Prostate gland (tissue), 2 donors: ENCODE results near the gene SETBP1. TPM values are rescaled to one million over a fixed set of nuclear protein-coding genes. Genes with fewer than 3 reads are reported as not detected.

Experiments used
- DNase-seq: peaks from one replicate; pipeline ENCODE4 v3.0.0-alpha.2; 2019; ENCODE audit warnings: low spot score
- H3K27ac ChIP-seq, 2 donors: fragments of 200-600 bp; sonication (generic); 2 replicates each; pipeline ENCODE4 v1.5.1; 2017 to 2019
- H3K27me3 ChIP-seq: fragments of 200-600 bp; sonication (generic); replicated peaks from 2 replicates; pipeline ENCODE4 v1.5.1; 2019; ENCODE audit not compliant: insufficient read depth
- H3K36me3 ChIP-seq, 2 donors: fragments of 200-600 bp; sonication (generic); 1 replicate in 1 of 2; 2 replicates in 1 of 2; pipeline versions ENCODE4 v1.5.1 to v1.8.1; 2017 to 2019
- H3K4me1 ChIP-seq: fragments of 200-600 bp; sonication (generic); replicated peaks from 2 replicates; pipeline ENCODE4 v1.5.1; 2019
- H3K4me3 ChIP-seq, 2 donors: fragments of 200-600 bp; sonication (generic); 2 replicates each; pipeline ENCODE4 v1.5.1; 2017 to 2019
- H3K9me3 ChIP-seq: fragments of 200-600 bp; sonication (generic); 2 replicates; pipeline ENCODE4 v1.5.1; 2017
- POLR2A ChIP-seq: fragments of 450-650 bp; IDR thresholded peaks from one replicate; pipeline ENCODE4 v1.6.1; 2016; ENCODE audit warnings: antibody characterized with exemption, mild to moderate bottlenecking
- POLR2AphosphoS5 ChIP-seq: sonication (generic); formaldehyde crosslinking; IDR thresholded peaks from one replicate; pipeline ENCODE4 v1.6.1; 2017; ENCODE audit warnings: antibody characterized with exemption
- WGBS: methylation state at CpG from one replicate; pipeline ENCODE4 v1.1.5; 2018; 5-methylcytosine and 5-hydroxymethylcytosine counted together
- intact Hi-C: fragments of 100-400 bp; cut with DNase I; formaldehyde crosslinking; loops from one replicate; pipeline ENCODE4 v1.14.2; 2022
- total RNA-seq, 2 donors: library from RNA; depleted of rRNA; stranded (reverse); fragments of >200 nt; gene quantifications; one replicate each; pipeline ENCODE4 v1.1.0, GENCODE V29; 2016
- TF ChIP-seq, protein P1 (sequence below), 4 experiments: fragments of 200-600 bp in 2 of 4; fragments of 450-650 bp in 2 of 4; sonication (generic) in 2 of 4; IDR thresholded peaks; 1 replicate in 3 of 4; 2 replicates in 1 of 4; pipeline ENCODE4 v1.5.1; 2016 to 2019; ENCODE audit warnings: antibody characterized with exemption in 4 of 4, mild to moderate bottlenecking in 2 of 4, moderate library complexity in 2 of 4

The SETBP1 gene
- total RNA-seq, 2 donors from 2014 or later: 28.4 to 45.1 TPM

DNA sequence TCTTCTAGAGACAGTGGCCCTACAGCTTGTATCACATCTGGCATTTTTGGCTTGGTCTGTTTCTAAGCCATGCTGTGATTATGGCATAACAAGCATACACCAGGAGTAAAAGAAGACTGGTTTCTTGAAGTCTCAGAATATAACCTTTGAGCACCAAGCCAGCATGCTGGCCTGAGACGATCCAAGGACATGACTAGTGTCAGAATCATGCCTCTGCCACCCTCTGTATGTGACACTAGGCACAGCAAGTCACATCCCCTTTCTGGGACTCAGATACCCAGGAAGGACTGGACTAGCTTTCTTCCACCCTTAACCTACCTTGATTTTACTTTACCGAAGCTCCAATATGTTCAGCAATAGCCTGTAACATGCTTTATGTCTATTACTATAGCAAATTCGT lies 345.5 kb downstream of the SETBP1 start:
- H3K9me3 ChIP-seq: no peaks in the 10 kb centered on the region
- intact Hi-C loops: no loop called here
- WGBS: 86% methylated on average over 3 of the region's 3 CpGs
- H3K36me3 ChIP-seq: no peaks in the 10 kb centered on the region
- no peak overlapping the region for H3K27ac ChIP-seq
- TF ChIP-seq, protein P1, sequence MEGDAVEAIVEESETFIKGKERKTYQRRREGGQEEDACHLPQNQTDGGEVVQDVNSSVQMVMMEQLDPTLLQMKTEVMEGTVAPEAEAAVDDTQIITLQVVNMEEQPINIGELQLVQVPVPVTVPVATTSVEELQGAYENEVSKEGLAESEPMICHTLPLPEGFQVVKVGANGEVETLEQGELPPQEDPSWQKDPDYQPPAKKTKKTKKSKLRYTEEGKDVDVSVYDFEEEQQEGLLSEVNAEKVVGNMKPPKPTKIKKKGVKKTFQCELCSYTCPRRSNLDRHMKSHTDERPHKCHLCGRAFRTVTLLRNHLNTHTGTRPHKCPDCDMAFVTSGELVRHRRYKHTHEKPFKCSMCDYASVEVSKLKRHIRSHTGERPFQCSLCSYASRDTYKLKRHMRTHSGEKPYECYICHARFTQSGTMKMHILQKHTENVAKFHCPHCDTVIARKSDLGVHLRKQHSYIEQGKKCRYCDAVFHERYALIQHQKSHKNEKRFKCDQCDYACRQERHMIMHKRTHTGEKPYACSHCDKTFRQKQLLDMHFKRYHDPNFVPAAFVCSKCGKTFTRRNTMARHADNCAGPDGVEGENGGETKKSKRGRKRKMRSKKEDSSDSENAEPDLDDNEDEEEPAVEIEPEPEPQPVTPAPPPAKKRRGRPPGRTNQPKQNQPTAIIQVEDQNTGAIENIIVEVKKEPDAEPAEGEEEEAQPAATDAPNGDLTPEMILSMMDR (IDR thresholded peaks at IDR 0.05): no peak
- no peak for TF ChIP-seq POLR2AphosphoS5
- TF ChIP-seq POLR2A: no peak
- H3K4me3 ChIP-seq: no peak overlapping the region
- no peak for DNase-seq
- no peaks in the 10 kb centered on the region for H3K27me3 ChIP-seq
- no peaks in the 10 kb centered on the region for H3K4me1 ChIP-seq

DNA sequence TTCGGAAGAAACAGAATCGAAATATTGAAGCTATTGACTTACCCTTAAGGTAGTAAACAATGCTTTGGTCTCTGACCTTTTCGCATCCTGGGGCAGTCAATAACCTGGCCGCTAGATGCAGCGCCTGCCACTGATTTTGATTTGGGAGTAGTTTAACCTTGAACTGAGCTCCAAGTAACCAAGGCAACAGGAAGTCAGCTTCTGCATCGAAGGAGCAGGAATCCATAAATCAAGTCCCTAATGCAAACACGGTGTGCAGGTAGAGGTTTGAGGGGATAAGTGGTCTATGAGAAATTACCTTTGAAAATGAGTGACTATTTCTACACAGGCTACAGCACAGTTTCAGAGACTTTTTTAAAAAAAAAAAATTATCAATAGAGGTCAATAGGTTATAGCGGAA lies 353.5 kb downstream of the SETBP1 start:
- H3K4me3 ChIP-seq: no peak overlapping the region
- no peaks in the 10 kb centered on the region for H3K36me3 ChIP-seq
- no peaks in the 10 kb centered on the region for H3K27me3 ChIP-seq
- WGBS: 82% methylated on average over 8 of the region's 8 CpGs
- no peak overlapping the region for H3K27ac ChIP-seq
- no peak for DNase-seq
- H3K4me1 ChIP-seq: no peaks in the 10 kb centered on the region
- intact Hi-C loops: no loop called here
- TF ChIP-seq, protein P1 (IDR thresholded peaks at IDR 0.05): no peak
- TF ChIP-seq POLR2AphosphoS5 (no peak), POLR2A (no peak)
- no peaks in the 10 kb centered on the region for H3K9me3 ChIP-seq

DNA sequence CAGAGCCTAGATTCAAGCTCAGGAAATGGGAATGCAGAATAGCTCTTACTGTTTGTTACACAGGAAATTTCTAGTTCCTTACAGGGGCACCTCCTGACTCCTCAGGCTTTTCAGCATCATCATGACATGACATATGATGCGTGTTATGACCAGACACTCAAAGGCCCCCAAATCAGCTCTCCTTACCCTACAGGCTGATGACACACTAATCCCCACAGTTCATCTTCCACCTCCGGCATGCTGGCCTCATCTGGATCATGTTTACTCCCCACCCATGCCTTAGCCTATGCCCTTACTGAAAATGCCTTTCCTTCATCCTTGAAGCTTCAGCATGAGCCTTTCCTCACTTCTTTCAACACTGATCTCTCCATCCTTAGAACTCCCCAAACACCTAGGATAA lies 356.9 kb downstream of the SETBP1 start:
- Histone ChIP-seq H3K9me3 (no peaks in the 10 kb centered on the region), H3K27me3 (no peaks in the 10 kb centered on the region), H3K27ac (no peak overlapping the region), H3K4me1 (no peaks in the 10 kb centered on the region), H3K4me3 (no peak overlapping the region), H3K36me3 (no peaks in the 10 kb centered on the region)
- intact Hi-C loops: no loop called here
- DNase-seq: no peak
- 100% methylated on average over 2 of the region's 2 CpGs for WGBS
- TF ChIP-seq POLR2A (no peak), POLR2AphosphoS5 (no peak)
- TF ChIP-seq, protein P1 (IDR thresholded peaks at IDR 0.05): no peak

DNA sequence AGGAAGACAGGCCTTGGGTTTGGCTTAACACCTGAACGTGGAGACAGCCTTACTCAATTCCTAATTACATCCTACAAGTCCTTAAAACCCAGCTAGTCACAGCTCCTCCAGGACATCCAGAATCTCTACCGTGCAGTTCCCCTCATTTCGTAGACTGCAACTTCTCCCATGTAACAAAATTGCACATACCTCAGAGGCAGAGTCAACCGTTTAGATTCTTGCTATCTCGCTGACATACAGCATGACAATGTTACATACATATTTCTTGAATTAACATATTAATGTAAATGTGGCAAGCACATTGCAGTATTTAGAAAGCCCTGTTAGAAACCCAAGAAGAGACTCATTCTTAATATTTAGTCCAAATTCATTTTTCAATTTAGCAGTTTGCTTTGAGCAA lies 358.7 kb downstream of the SETBP1 start:
- TF ChIP-seq POLR2A (no peak), POLR2AphosphoS5 (no peak)
- TF ChIP-seq, protein P1 (IDR thresholded peaks at IDR 0.05): no peak
- Histone ChIP-seq H3K4me3 (no peak overlapping the region), H3K27me3 (no peaks in the 10 kb centered on the region), H3K27ac (no peak overlapping the region), H3K9me3 (no peaks in the 10 kb centered on the region), H3K36me3 (no peaks in the 10 kb centered on the region), H3K4me1 (no peaks in the 10 kb centered on the region)
- WGBS: 91% methylated on average over 5 of the region's 5 CpGs
- no peak for DNase-seq
- intact Hi-C loops: no loop called here

DNA sequence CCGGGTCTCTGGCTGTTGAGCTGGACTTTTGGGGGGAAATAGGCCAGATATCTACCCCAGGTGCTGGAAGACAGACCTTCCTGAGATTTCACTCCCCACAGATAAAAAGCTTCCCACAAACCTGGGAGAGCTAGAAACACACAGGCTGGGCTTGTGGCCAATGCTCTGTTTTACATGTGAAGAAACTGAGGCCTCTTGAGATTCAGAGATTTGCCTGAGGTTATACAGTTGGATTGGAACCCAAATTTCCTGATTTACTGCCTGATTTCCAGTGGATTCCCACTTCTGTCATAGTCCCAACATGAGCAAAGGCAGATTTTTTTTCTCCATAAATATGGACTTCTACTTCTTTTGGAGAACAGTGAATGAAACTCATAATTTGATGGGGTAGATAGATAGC lies 360.2 kb downstream of the SETBP1 start:
- intact Hi-C loops: no loop called here
- DNase-seq: no peak
- 91% methylated on average over 1 of the region's 1 CpG for WGBS
- Histone ChIP-seq H3K4me1 (no peaks in the 10 kb centered on the region), H3K9me3 (no peaks in the 10 kb centered on the region), H3K4me3 (no peak overlapping the region), H3K27me3 (no peaks in the 10 kb centered on the region), H3K27ac (no peak overlapping the region), H3K36me3 (no peaks in the 10 kb centered on the region)
- TF ChIP-seq, protein P1 (IDR thresholded peaks at IDR 0.05): no peak
- TF ChIP-seq POLR2A: no peak
- no peak for TF ChIP-seq POLR2AphosphoS5
